Activated CD8-positive, alpha-beta T cell treated with anti-CD3 and anti-CD28 coated beads, Interleukin-2, amount 10 ng/mL, durations not matched to agents 7 days and 5 days (primary cell): ENCODE results near the gene IQCB1. TPM values are rescaled to one million over a fixed set of nuclear protein-coding genes. Genes with fewer than 3 reads are reported as not detected.

Experiments
- ATAC-seq: fragments of 150-1000 bp; cut with Tn5 transposase; one replicate; pipeline ENCODE4 v1.10.0; 2021; ENCODE audit warnings: moderate library complexity
- CTCF ChIA-PET: fragments of 350-600 bp; sonication (Branson Sonifier 250); formaldehyde crosslinking; loops from one replicate; lab custom pipeline; 2021; ENCODE audit warnings: antibody characterized with exemption; lab: Charles Lee
- POLR2A ChIA-PET: fragments of 350-600 bp; sonication (Branson Sonifier 250); formaldehyde crosslinking; loops from one replicate; lab custom pipeline; 2021; ENCODE audit warnings: antibody characterized with exemption; lab: Charles Lee
- DNase-seq: peaks from one replicate; pipeline ENCODE4 v3.0.0-alpha.2; 2020
- H3K27ac Mint-ChIP-seq: one replicate; pipeline ENCODE4 v1.8.0; 2021; ENCODE audit warnings: mild to moderate bottlenecking, mixed read lengths
- H3K27me3 Mint-ChIP-seq: one replicate; pipeline ENCODE4 v1.8.0; 2021; ENCODE audit warnings: low read depth, mixed read lengths
- H3K36me3 Mint-ChIP-seq: one replicate; pipeline ENCODE4 v1.8.0; 2021; ENCODE audit warnings: low read depth, mixed read lengths
- H3K4me1 Mint-ChIP-seq: one replicate; pipeline ENCODE4 v1.8.0; 2021; ENCODE audit warnings: low read depth, mixed read lengths
- H3K4me3 Mint-ChIP-seq: one replicate; pipeline ENCODE4 v1.8.0; 2021; ENCODE audit warnings: mild to moderate bottlenecking, mixed read lengths
- H3K9me3 Mint-ChIP-seq: one replicate; pipeline ENCODE4 v1.8.0; 2022; ENCODE audit warnings: mixed read lengths; ENCODE audit not compliant: insufficient read depth
- total RNA-seq, 2 experiments: library from RNA; stranded (reverse); gene quantifications; one replicate each; pipeline ENCODE4 v1.2.3, GENCODE V29; 2021

IQCB1 gene
- total RNA-seq, 2 experiments from 2014 or later: 35.8 to 40.2 TPM

DNA sequence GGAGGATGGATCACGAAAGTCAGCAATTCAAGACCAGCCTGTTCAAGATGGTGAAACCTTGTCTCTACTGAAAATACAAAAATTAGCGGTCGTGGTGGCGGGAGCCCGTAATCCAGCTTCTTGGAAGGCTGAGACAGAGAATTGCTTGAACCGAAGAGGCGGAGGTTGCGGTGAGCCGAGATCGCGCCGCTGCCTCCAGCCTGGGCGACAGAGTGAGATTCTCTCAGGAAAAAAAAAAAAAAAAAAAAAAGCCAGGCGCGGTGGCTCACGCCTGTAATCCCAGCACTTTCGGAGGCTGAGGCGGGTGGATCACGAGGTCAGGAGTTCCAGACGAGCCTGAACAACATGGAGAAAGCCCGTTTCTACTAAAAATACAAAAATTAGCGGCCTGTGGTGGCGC is 5.1 kb upstream of the IQCB1 start:
- ChIA-PET CTCF (no interaction called here), POLR2A (no interaction called here)
- Mint-ChIP-seq H3K27ac (no peak overlapping the region), H3K9me3 (no peaks in the 10 kb centered on the region), H3K4me1 (peaks cover 11% of the 10 kb centered on the region), H3K27me3 (no peaks in the 10 kb centered on the region), H3K36me3 (peaks cover 9% of the 10 kb centered on the region), H3K4me3 (no peak overlapping the region)
- no peak for ATAC-seq
- DNase-seq: no peak

DNA sequence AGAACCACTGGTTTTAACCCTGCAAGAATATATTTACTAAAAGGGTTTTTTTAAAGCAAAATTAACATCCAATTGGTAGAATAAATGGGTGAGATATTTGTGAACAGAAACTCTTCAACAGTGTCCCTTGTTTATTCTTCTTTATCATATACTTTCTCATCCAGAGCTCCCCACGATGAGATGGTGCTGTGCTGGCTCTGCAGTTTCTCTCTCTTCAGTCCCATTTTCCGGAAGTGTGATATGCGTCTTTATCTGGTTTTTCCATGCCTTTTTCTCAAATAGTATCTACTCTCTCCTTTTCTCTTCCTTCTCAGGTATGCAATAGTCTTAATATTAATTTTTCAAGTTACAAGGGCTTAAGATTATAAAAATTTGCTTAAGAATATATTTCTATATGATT is 1.6 kb upstream of the IQCB1 start:
- ChIA-PET POLR2A (no interaction called here), CTCF (no interaction called here)
- Mint-ChIP-seq H3K4me1 (peaks cover 31% of the 10 kb centered on the region), H3K27me3 (no peaks in the 10 kb centered on the region), H3K9me3 (no peaks in the 10 kb centered on the region), H3K4me3 (peak overlapping the region; percentile 84), H3K27ac (no peak overlapping the region), H3K36me3 (peaks cover 30% of the 10 kb centered on the region)
- ATAC-seq: no peak
- DNase-seq: no peak

DNA sequence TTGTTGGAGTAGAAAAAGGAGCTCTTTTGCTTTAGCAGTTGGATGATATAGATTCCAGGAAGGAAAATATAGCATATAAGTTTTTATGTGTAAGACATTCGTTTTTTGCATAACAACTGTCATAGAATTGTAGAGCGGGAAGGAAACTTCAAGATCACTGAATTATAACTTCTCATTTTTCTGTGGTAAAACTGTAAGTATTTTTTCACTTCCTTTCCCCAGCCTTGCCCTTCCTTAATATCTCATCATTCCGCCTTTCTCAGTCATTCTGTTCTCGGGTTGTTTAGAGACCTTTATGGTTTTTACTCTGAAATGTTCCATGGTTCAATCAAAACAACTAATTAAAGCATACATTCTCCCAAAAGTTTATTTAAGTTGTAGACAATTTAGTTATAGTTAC is 1.2 kb upstream of the IQCB1 start:
- peaks cover 33% of the 10 kb centered on the region for H3K4me1 Mint-ChIP-seq
- H3K27me3 Mint-ChIP-seq: no peaks in the 10 kb centered on the region
- peak overlapping the region; percentile 84 for H3K4me3 Mint-ChIP-seq
- ChIA-PET POLR2A (interaction anchor here (1.4 kb wide), 1 partner anchor 293 kb away, joined by 3 read pairs; no protein-coding TSS in a partner anchor), CTCF (no interaction called here)
- DNase-seq (no peak), ATAC-seq (no peak)
- H3K27ac Mint-ChIP-seq: peak overlapping the region; percentile 16
- peaks cover 33% of the 10 kb centered on the region for H3K36me3 Mint-ChIP-seq
- H3K9me3 Mint-ChIP-seq: no peaks in the 10 kb centered on the region

DNA sequence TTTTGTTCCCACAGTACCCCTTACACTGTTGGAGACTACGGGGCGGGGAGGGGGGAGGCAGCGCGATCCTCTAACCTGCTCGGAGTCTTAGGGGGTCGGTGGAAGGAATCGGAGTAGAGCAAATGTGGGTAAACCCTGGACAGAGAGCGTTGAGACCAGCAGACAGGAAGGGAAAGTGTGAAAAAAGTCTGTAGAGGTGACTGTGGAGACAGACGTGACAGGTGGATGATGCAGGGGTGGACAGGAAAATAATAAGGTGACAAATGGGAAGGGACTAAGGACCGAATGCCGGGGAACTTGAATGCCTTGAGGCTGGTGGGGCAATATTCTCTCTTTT is 573 bp upstream of the IQCB1 start:
- H3K4me3 Mint-ChIP-seq: peak overlapping the region; percentile 84
- no peak for ATAC-seq
- ChIA-PET CTCF (interaction anchor here (0.9 kb wide), 1 partner anchor 423 kb away, joined by 3 read pairs; no protein-coding TSS in a partner anchor), POLR2A (interaction anchor here (0.6 to 1.4 kb wide), 5 partner anchors 28 to 528 kb away, joined by 3 to 7 read pairs (median 3); partner anchors contain the start of gene HCLS1)
- H3K36me3 Mint-ChIP-seq: peaks cover 39% of the 10 kb centered on the region
- no peak for DNase-seq
- H3K27ac Mint-ChIP-seq: peak overlapping the region; percentile 86
- H3K9me3 Mint-ChIP-seq: no peaks in the 10 kb centered on the region
- H3K27me3 Mint-ChIP-seq: no peaks in the 10 kb centered on the region
- H3K4me1 Mint-ChIP-seq: peaks cover 36% of the 10 kb centered on the region

DNA sequence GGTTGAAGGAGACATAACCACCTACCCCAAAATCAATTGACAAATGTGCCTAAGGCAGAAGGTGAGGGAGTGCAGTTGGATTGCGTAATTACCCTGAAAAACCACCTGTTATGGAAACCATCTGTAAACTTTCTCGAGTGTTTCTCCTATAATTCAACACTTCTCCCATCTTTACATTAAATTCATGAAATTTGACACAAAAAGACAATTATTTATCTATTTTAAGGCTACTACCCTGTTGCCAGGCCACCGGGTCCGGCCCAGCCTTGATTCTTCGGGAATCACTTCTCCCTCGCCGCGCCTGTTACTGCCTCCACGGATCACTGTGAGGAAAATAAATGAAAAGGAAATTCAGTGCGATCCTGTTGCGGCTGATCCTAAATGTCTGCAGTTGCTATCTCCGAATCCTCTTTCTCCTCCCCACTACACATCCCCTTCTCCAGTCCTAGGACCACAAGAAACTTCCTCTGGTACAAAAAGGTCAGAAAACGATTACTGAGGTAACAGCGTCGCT is 646 bp downstream of the IQCB1 start:
- H3K4me1 Mint-ChIP-seq: peaks cover 36% of the 10 kb centered on the region

DNA sequence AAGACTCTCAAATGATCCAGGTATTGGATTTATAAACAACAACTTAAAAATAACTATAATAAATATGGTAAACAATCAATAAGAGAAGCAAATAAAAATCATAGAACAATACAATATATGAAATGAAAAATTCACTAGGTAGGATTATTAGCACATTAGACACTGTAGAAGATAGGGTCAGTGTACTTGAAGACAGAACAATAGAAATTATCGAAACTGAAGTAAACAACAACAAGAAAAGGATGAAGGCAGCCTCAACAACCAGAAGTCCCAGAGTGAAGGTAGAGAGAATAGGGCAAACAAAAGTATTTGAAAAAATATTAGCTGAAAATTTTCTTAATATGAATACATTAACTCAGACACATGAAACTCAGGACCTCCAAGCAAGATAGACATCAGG is 11.9 kb downstream of the IQCB1 start:
- ChIA-PET CTCF (no interaction called here), POLR2A (no interaction called here)
- DNase-seq: no peak
- ATAC-seq: no peak
- no peaks in the 10 kb centered on the region for H3K27me3 Mint-ChIP-seq
- no peak overlapping the region for H3K27ac Mint-ChIP-seq
- peaks cover 10% of the 10 kb centered on the region for H3K9me3 Mint-ChIP-seq
- H3K4me1 Mint-ChIP-seq: peaks cover 9% of the 10 kb centered on the region
- no peak overlapping the region for H3K4me3 Mint-ChIP-seq
- H3K36me3 Mint-ChIP-seq: peaks cover 81% of the 10 kb centered on the region

More for the DNA sequence above, 646 bp downstream of the IQCB1 start:
- H3K36me3 Mint-ChIP-seq: peaks cover 33% of the 10 kb centered on the region
- no peak for ATAC-seq
- H3K27ac Mint-ChIP-seq: peak overlapping the region; percentile 86
- ChIA-PET CTCF (no interaction called here), POLR2A (interaction anchor here (0.7 to 1.4 kb wide), 4 partner anchors 10 to 173 kb away, joined by 3 read pairs; partner anchors contain the start of gene HCLS1)
- H3K4me3 Mint-ChIP-seq: peak overlapping the region; percentile 84
- H3K9me3 Mint-ChIP-seq: no peaks in the 10 kb centered on the region
- H3K27me3 Mint-ChIP-seq: no peaks in the 10 kb centered on the region
- DNase-seq: no peak

DNA sequence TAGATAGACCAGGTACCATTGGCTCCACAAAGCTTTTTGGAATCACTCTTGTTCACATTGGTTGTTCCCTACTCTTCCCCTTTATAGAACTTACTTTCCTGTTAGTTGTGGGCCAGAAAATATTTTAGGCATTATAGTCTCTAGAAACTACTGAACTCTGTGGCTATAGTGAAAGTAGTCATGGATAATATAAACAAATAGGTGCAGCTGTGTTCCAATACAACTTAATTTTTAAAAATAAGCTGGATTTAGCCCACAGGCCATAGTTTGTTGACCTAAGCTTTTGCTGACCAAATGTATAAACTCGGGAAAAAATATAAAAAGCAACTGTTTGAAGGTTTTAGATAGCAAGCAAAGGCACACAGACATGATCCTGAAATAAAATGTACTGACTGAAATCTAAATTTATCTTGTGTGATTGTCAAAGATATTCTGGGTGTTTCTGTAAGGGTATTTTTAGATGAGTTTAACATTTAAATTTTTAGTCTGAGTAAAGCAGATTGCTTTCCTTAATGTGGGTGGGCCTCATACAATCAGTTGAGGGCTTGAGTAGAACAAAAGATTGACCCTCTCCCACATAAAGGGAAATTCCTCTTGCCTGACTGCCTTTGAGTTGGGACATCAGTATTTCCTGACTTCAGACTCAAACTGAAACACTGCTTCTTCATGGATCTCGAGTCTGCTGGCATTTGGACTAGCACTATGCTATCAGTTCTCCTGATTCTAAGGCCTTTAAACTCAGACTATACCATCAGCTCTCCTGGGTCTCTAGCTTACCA is 13.2 kb downstream of the IQCB1 start:
- Mint-ChIP-seq H3K27ac (no peak overlapping the region), H3K36me3 (peaks cover 79% of the 10 kb centered on the region)
- CTCF ChIA-PET: interaction anchor here (0.7 to 1.5 kb wide), 2 partner anchors 10 to 557 kb away, joined by 3 to 4 read pairs; no protein-coding TSS in a partner anchor

DNA sequence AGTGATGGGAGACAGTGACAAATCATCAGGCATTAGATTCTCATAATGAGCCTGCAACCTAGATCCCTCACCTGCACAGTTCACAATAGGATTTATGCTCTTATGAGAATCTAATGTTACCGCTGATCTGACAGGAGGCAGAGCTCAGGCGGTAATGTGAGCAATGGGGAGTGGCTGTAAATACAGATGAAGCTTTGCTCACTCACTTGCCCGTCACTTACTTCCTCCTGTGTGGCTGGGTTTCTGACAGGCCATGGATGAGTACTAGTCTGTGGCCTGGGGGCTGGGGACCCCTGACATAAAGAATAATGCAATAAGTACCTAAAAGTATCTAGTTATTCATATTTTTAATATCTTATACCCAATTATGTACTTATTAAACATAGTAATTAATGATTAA is 15.6 kb downstream of the IQCB1 start:
- ChIA-PET CTCF (no interaction called here), POLR2A (no interaction called here)
- no peak for ATAC-seq
- Mint-ChIP-seq H3K27ac (no peak overlapping the region), H3K9me3 (peaks cover 10% of the 10 kb centered on the region), H3K4me1 (peaks cover 18% of the 10 kb centered on the region), H3K27me3 (no peaks in the 10 kb centered on the region), H3K36me3 (peaks cover 80% of the 10 kb centered on the region), H3K4me3 (no peak overlapping the region)
- DNase-seq: no peak

More for the DNA sequence above, 13.2 kb downstream of the IQCB1 start:
- H3K9me3 Mint-ChIP-seq: peaks cover 10% of the 10 kb centered on the region
- POLR2A ChIA-PET: interaction anchor here (0.8 kb wide), 1 partner anchor 62 kb away, joined by 4 read pairs; no protein-coding TSS in a partner anchor
- H3K4me1 Mint-ChIP-seq: peaks cover 18% of the 10 kb centered on the region
- no peak overlapping the region for H3K4me3 Mint-ChIP-seq
- DNase-seq (no peak), ATAC-seq (no peak)
- H3K27me3 Mint-ChIP-seq: no peaks in the 10 kb centered on the region

DNA sequence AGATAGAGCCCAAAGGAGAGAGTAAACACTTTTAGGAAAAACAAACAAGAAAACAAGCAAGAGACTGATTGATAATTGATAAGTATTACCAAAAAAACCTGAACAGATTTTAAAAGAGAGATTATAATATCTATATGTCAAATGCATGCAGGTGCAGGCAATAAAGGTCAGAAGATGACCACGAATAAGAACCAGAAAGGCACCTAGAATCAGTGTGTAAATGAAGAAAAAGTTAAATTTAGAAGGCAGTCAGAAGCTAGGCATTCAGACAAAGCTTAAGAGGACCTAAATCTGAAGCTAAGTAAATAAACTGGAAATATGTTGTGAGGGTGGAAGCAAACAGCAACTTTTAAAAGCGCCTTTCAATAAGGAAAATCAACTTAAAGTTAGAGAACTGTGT is 16.3 kb downstream of the IQCB1 start:
- no peaks in the 10 kb centered on the region for H3K27me3 Mint-ChIP-seq
- no peak overlapping the region for H3K27ac Mint-ChIP-seq
- peaks cover 78% of the 10 kb centered on the region for H3K36me3 Mint-ChIP-seq
- H3K4me3 Mint-ChIP-seq: no peak overlapping the region
- ChIA-PET CTCF (interaction anchor here (1.2 kb wide), 1 partner anchor 10 kb away, joined by 5 read pairs; no protein-coding TSS in a partner anchor), POLR2A (no interaction called here)
- ATAC-seq: no peak
- H3K9me3 Mint-ChIP-seq: peaks cover 10% of the 10 kb centered on the region
- no peak for DNase-seq
- peaks cover 18% of the 10 kb centered on the region for H3K4me1 Mint-ChIP-seq

DNA sequence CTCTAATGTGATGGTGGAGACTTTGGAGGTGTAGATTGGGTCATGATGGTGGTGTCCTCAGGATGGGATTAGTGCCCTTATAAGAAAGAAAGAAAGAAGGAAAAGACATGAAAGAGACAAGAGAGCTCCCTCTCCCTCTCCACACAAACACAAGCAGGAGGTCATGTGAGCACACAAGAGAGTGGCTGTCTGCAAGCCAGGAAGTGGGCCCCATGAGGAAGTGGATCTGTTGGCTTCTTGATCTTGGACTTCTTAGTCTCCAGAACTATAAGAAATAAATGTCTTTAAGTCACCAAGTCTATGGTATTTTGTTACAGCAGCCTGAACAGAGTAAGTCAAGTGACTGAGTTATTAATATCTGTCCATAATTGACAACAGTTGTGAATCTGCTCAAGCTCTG is 17.1 kb downstream of the IQCB1 start:
- CTCF ChIA-PET: interaction anchor here (1.2 kb wide), 1 partner anchor 11 kb away, joined by 5 read pairs; no protein-coding TSS in a partner anchor
- Mint-ChIP-seq H3K4me1 (peaks cover 22% of the 10 kb centered on the region), H3K27ac (peak overlapping the region; percentile 68), H3K27me3 (no peaks in the 10 kb centered on the region), H3K9me3 (peaks cover 3% of the 10 kb centered on the region), H3K4me3 (no peak overlapping the region), H3K36me3 (peaks cover 71% of the 10 kb centered on the region)
- ATAC-seq (peak; percentile 53), DNase-seq (no peak)
- POLR2A ChIA-PET: no interaction called here

DNA sequence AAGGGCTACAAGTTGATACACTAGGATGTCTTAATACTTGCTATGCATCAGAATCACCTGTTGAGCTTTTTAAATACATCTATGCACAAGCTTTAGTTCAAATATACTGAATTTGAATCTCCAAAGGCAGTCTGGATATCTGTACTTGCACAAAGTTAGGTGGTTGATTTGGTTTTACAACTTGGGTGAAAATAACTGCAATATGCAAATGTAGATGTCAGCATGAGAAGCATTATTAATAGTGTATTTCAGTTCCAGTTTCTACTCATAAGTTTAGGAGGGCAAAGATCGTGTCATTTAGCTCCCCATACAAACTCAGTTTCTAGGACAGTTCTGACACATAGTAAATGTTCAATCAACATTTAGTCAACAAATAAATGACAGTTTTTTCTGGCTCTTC is 25.6 kb downstream of the IQCB1 start:
- Mint-ChIP-seq H3K4me3 (no peak overlapping the region), H3K27ac (no peak overlapping the region), H3K9me3 (no peaks in the 10 kb centered on the region), H3K4me1 (peaks cover 4% of the 10 kb centered on the region), H3K27me3 (no peaks in the 10 kb centered on the region), H3K36me3 (peaks cover 50% of the 10 kb centered on the region)
- DNase-seq: no peak
- CTCF ChIA-PET: interaction anchor here (1.2 kb wide), 1 partner anchor 26 kb away, joined by 3 read pairs; no protein-coding TSS in a partner anchor
- ATAC-seq: no peak
- POLR2A ChIA-PET: no interaction called here

DNA sequence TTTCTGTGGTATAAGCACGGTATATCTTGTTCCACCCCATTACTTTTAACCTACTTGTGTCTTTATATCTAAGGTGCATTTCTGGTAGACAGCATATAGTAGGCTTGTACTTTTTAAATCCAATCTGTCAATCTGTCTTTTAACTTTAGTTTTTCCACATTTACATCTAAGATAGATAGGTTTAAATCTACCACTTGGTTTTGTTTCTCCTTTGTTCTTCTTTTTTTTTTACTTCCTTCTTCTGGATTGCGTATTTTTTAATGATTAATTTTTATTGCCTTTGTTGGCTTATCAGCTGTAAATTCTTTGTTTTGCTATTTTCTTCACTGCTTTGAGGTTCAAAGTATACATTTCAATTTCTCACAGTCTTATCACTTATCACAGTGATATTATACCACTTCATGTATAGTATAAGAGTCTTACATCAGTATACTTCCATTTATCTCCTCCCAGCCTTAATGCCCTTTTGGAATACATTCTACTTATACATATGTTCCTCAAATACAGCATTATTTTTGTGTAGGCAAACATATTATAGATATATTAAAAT is 31.0 kb downstream of the IQCB1 start:
- ATAC-seq (no peak), DNase-seq (no peak)
- Mint-ChIP-seq H3K4me3 (no peak overlapping the region), H3K4me1 (no peaks in the 10 kb centered on the region), H3K36me3 (peaks cover 47% of the 10 kb centered on the region), H3K27me3 (no peaks in the 10 kb centered on the region), H3K9me3 (no peaks in the 10 kb centered on the region), H3K27ac (no peak overlapping the region)
- POLR2A ChIA-PET: no interaction called here
- CTCF ChIA-PET: no interaction called here
